Prostate gland (tissue), 2 donors: ENCODE results near the gene SLC4A1. TPM values are rescaled to one million over a fixed set of nuclear protein-coding genes. Genes with fewer than 3 reads are reported as not detected.
"Not testable (repeated sequence)": the region's sequence is repeated elsewhere in the genome, so short reads cannot be mapped to it uniquely, and the experiment has no call there.

ENCODE experiments used
- DNase-seq: peaks from one replicate; pipeline ENCODE4 v3.0.0-alpha.2; 2019; ENCODE audit warnings: low spot score
- H3K27ac ChIP-seq, 2 donors: fragments of 200-600 bp; sonication (generic); 2 replicates each; pipeline ENCODE4 v1.5.1; 2017 to 2019
- H3K27me3 ChIP-seq: fragments of 200-600 bp; sonication (generic); replicated peaks from 2 replicates; pipeline ENCODE4 v1.5.1; 2019; ENCODE audit not compliant: insufficient read depth
- H3K36me3 ChIP-seq, 2 donors: fragments of 200-600 bp; sonication (generic); 1 replicate in 1 of 2; 2 replicates in 1 of 2; pipeline versions ENCODE4 v1.5.1 to v1.8.1; 2017 to 2019
- H3K4me1 ChIP-seq: fragments of 200-600 bp; sonication (generic); replicated peaks from 2 replicates; pipeline ENCODE4 v1.5.1; 2019
- H3K4me3 ChIP-seq, 2 donors: fragments of 200-600 bp; sonication (generic); 2 replicates each; pipeline ENCODE4 v1.5.1; 2017 to 2019
- H3K9me3 ChIP-seq: fragments of 200-600 bp; sonication (generic); 2 replicates; pipeline ENCODE4 v1.5.1; 2017
- POLR2A ChIP-seq: fragments of 450-650 bp; IDR thresholded peaks from one replicate; pipeline ENCODE4 v1.6.1; 2016; ENCODE audit warnings: antibody characterized with exemption, mild to moderate bottlenecking
- POLR2AphosphoS5 ChIP-seq: sonication (generic); formaldehyde crosslinking; IDR thresholded peaks from one replicate; pipeline ENCODE4 v1.6.1; 2017; ENCODE audit warnings: antibody characterized with exemption
- WGBS: methylation state at CpG from one replicate; pipeline ENCODE4 v1.1.5; 2018; 5-methylcytosine and 5-hydroxymethylcytosine counted together
- intact Hi-C: fragments of 100-400 bp; cut with DNase I; formaldehyde crosslinking; loops from one replicate; pipeline ENCODE4 v1.14.2; 2022
- total RNA-seq, 2 donors: library from RNA; depleted of rRNA; stranded (reverse); fragments of >200 nt; gene quantifications; one replicate each; pipeline ENCODE4 v1.1.0, GENCODE V29; 2016
- TF ChIP-seq, protein P1 (sequence below), 4 experiments: fragments of 200-600 bp in 2 of 4; fragments of 450-650 bp in 2 of 4; sonication (generic) in 2 of 4; IDR thresholded peaks; 1 replicate in 3 of 4; 2 replicates in 1 of 4; pipeline ENCODE4 v1.5.1; 2016 to 2019; ENCODE audit warnings: antibody characterized with exemption in 4 of 4, mild to moderate bottlenecking in 2 of 4, moderate library complexity in 2 of 4

The SLC4A1 gene
- total RNA-seq, 2 donors from 2014 or later, result 0.51 TPM; not detected in 1

DNA sequence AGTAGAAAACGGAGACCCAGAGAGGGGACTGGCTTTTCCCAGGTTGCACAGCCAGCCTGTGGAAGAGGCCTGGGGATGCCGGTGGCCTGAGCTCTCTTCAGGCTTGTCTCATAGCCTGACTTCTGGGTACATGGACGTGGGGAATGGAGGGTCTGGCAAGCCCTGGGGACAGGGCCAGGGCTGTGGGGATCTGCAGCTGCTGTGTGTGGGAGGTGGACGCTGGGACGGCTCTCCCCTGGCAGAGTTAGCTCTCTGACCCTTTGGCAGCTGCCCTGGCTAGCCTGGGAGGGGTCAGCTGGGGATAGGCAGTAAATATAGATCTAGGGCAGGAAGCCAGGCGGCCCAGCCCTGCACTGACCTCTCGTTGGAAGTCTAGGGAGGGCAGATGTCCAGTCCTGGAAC lies 20.5 kb downstream of the SLC4A1 start:
- Histone ChIP-seq H3K4me1 (no peaks in the 10 kb centered on the region), H3K27ac (no peak overlapping the region), H3K9me3 (no peaks in the 10 kb centered on the region), H3K36me3 (no peaks in the 10 kb centered on the region), H3K4me3 (no peak overlapping the region), H3K27me3 (no peaks in the 10 kb centered on the region)
- WGBS, result 68% methylated on average over 7 of the region's 7 CpGs
- no peak for TF ChIP-seq POLR2AphosphoS5
- TF ChIP-seq POLR2A, result no peak
- TF ChIP-seq, protein P1, sequence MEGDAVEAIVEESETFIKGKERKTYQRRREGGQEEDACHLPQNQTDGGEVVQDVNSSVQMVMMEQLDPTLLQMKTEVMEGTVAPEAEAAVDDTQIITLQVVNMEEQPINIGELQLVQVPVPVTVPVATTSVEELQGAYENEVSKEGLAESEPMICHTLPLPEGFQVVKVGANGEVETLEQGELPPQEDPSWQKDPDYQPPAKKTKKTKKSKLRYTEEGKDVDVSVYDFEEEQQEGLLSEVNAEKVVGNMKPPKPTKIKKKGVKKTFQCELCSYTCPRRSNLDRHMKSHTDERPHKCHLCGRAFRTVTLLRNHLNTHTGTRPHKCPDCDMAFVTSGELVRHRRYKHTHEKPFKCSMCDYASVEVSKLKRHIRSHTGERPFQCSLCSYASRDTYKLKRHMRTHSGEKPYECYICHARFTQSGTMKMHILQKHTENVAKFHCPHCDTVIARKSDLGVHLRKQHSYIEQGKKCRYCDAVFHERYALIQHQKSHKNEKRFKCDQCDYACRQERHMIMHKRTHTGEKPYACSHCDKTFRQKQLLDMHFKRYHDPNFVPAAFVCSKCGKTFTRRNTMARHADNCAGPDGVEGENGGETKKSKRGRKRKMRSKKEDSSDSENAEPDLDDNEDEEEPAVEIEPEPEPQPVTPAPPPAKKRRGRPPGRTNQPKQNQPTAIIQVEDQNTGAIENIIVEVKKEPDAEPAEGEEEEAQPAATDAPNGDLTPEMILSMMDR (IDR thresholded peaks at IDR 0.05), result no peak
- intact Hi-C loops, result no loop called here
- no peak for DNase-seq

DNA sequence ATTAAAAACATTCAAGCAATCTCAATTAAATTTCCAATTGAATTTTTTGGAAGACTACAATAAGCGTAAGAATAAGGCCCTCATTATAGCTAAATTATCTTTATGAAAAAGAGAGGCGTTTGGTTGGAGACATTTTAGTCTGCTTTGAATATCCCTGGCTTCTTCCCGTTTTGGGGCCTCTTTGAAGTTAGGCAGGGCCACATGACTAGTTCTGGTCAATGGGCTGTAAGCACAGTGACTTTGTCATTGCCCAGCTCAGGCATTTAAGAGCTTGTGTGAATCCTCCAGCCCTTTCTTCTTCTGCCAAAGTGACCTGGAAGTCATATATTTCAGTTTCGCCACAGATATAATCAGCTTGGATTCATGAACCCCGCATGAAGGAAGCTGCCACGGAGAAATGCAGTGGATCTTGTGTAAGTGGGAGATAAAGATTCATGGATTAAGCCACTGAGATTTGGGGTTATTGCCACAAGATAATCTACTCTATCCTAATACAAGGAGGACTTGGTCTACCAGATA lies 26.8 kb downstream of the SLC4A1 start:
- 39% methylated on average over 6 of the region's 6 CpGs for WGBS
- no peaks in the 10 kb centered on the region for H3K27me3 ChIP-seq
- H3K9me3 ChIP-seq, result no peaks in the 10 kb centered on the region
- H3K27ac ChIP-seq, result no peak overlapping the region
- TF ChIP-seq, protein P1 (IDR thresholded peaks at IDR 0.05), result no peak
- TF ChIP-seq POLR2A (no peak), POLR2AphosphoS5 (no peak)
- intact Hi-C loops, result no loop called here
- H3K36me3 ChIP-seq, result no peaks in the 10 kb centered on the region
- H3K4me3 ChIP-seq, result no peak overlapping the region
- H3K4me1 ChIP-seq, result no peaks in the 10 kb centered on the region
- DNase-seq, result no peak

DNA sequence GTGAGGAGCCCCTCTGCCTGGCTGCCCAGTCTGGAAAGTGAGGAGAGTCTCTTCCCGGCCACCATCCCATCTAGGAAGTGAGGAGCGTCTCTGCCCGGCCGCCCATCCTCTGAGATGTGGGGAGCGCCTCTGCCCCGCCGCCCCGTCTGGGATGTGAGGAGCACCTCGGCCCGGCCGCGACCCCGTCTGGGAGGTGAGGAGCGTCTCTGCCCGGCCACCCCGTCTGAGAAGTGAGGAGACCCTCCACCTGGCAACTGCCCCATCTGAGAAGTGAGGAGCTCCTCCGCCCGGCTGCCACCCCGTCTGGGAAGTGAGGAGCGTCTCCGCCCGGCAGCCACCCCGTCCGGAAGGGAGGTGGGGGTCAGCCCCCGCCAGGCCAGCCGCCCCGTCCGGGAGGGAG lies 30.0 kb downstream of the SLC4A1 start:
- H3K27me3 ChIP-seq, H3K9me3 ChIP-seq, H3K27ac ChIP-seq, H3K4me1 ChIP-seq, intact Hi-C loops, DNase-seq, H3K36me3 ChIP-seq, H3K4me3 ChIP-seq: not testable (repeated sequence)
- 85% methylated on average over 27 of the region's 28 CpGs for WGBS

DNA sequence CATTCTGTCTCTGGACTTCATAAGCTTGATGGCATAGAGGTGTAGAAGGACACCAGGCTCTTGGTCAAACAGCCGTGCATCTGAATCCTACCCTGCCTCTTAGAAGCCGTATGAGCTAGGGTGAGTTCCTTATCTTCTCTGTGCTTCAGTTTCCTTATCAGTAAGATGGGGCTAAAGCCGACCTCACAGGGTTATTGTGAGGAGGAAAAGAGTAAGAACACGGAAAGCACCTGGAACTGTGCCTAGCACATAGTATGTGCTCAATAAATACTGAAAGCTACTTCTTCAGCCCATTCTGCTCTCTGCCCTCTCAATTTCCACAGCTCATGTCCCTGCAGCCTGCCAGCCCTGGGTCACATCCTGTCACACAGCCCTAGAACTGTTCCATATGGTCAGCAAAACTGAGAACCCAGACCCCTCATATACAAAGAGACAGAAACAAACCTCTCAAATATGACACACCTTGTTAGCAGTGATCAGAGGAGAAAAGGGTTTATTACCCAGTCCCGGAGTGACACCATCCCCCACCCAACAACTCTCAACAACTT lies 31.4 kb downstream of the SLC4A1 start:
- H3K9me3 ChIP-seq, result no peaks in the 10 kb centered on the region
- 78% methylated on average over 5 of the region's 5 CpGs for WGBS
- H3K36me3 ChIP-seq, result no peaks in the 10 kb centered on the region
- H3K4me3 ChIP-seq, result no peak overlapping the region
- H3K27ac ChIP-seq, result no peak overlapping the region
- H3K27me3 ChIP-seq, result no peaks in the 10 kb centered on the region
- no peak for DNase-seq
- TF ChIP-seq POLR2AphosphoS5, result no peak
- TF ChIP-seq, protein P1 (IDR thresholded peaks at IDR 0.05), result no peak
- no peak for TF ChIP-seq POLR2A
- intact Hi-C loops, result no loop called here
- no peaks in the 10 kb centered on the region for H3K4me1 ChIP-seq

DNA sequence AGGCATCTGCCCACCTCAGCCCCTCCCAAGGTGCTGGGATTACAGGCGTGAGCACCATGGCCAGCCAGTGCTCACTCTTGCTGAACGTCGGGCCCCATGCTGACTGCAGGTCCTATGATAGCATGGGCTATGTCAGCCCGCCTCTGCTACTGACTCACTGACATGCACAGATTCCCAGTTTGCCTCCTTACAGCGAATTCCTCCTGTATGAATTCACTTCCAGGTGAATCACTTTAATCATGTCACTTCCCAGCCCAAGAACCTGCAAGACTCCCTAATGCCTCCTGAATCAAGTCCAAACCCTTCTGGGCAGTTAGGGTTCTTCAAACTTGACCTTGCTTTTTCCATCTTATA lies 32.4 kb downstream of the SLC4A1 start:
- WGBS, result 86% methylated on average over 4 of the region's 5 CpGs
- TF ChIP-seq POLR2A (no peak), POLR2AphosphoS5 (no peak)
- TF ChIP-seq, protein P1 (IDR thresholded peaks at IDR 0.05), result no peak
- no peaks in the 10 kb centered on the region for H3K9me3 ChIP-seq
- no peak for DNase-seq
- no peak overlapping the region for H3K4me3 ChIP-seq
- no peaks in the 10 kb centered on the region for H3K27me3 ChIP-seq
- H3K36me3 ChIP-seq, result no peaks in the 10 kb centered on the region
- no peak overlapping the region for H3K27ac ChIP-seq
- no peaks in the 10 kb centered on the region for H3K4me1 ChIP-seq
- intact Hi-C loops, result no loop called here
